ENCODE results near the gene ARMC7.

DNA sequence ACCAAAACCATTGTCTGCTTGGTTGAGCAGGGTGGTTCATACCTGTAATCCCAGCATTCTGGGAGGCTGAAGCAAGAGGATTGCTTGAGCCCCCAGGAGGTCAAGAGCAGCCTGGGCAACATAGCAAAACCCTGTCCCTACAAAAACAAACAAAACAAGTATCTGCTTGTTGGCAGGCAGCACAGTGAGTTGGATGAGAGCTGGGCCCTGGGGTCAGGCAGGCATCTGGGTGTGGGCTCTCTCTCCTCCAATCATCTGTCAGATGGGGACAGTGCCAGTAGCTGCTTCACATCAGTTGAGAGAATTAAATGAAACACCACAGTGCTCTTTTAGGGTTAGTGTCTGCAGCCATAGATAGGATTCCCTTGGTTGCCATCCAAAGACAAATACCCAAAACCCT is 5.8 kb downstream of the ARMC7 start:
- TF ChIP-seq, protein P1, sequence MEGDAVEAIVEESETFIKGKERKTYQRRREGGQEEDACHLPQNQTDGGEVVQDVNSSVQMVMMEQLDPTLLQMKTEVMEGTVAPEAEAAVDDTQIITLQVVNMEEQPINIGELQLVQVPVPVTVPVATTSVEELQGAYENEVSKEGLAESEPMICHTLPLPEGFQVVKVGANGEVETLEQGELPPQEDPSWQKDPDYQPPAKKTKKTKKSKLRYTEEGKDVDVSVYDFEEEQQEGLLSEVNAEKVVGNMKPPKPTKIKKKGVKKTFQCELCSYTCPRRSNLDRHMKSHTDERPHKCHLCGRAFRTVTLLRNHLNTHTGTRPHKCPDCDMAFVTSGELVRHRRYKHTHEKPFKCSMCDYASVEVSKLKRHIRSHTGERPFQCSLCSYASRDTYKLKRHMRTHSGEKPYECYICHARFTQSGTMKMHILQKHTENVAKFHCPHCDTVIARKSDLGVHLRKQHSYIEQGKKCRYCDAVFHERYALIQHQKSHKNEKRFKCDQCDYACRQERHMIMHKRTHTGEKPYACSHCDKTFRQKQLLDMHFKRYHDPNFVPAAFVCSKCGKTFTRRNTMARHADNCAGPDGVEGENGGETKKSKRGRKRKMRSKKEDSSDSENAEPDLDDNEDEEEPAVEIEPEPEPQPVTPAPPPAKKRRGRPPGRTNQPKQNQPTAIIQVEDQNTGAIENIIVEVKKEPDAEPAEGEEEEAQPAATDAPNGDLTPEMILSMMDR (IDR thresholded peaks at IDR 0.05) = no peak
- no peak for TF ChIP-seq POLR2A (IDR thresholded peaks at IDR 0.05)
- TF ChIP-seq POLR2AphosphoS5 (IDR thresholded peaks at IDR 0.05) = no peak
